Measurements from ENCODE around the gene PPP1CA.

The PPP1CA gene

DNA sequence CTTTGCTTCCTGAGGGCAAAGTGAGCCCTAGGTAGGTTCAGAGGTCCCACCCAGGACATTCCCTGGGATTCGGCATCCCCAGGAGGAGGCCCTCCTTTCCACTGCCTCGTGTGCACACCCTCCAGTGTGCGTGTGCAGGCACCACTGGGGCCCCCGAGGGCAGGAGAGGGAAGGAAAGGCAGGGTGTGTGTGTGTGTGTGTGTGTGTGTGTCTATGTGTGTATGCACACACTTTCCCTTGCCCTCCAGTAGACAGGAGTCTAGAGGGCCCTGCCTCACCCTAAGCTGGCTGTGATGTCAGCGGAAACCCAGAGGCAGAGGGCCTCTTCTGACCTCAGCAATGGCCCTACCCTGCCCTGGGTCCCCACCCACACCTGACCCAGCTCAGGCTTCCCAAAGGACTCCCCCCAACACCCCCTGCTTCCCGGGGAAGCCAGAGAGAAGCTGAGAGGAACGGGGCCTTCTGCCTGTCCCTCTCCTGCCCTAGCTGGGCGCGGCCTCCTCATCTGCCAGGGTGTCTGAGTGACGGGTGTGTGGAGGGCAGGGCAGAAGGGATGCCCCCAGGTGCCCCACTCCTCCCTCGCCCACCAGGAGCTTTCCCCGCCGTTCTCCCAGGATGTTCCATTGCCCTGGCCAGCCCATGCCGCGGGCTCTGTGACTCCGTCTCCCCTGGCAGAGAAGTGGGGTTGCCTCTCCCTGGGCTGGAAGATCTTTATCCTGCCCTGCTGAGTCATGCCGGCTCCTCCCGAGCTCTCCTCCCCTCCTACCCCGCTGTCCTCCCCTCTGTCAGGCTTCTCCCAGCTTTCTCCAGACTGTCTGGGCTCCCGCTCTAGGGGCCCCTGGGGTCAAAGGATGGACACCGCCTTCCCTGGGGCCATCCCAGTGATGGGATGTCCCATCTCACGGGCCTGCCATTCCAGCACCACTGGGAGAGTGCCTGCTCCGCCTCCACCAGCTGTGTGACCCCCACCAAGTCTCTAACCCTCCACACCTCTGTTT, 22.3 kb downstream of the PPP1CA start:
- no peak for DNase-seq

DNA sequence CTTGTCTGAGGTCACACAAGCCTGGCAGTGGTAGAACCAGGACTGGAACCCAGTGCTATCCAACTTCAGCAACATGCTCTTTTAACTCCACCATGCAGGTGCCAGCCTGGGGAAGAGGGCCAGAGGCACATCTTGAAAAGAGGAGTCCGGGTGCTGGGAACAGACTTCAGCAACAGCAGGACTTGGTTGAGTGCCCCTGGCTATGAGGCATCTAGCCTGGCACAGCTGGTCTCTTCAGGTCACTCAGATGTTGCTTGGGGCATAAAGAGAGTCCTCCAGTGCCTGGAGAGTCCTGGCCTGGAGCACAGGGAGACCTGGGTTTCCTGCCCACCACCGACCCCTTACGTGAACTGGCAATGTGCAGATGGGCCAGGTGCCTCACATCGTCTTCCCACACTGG, 23.1 kb downstream of the PPP1CA start:
- DNase-seq, result no peak

DNA sequence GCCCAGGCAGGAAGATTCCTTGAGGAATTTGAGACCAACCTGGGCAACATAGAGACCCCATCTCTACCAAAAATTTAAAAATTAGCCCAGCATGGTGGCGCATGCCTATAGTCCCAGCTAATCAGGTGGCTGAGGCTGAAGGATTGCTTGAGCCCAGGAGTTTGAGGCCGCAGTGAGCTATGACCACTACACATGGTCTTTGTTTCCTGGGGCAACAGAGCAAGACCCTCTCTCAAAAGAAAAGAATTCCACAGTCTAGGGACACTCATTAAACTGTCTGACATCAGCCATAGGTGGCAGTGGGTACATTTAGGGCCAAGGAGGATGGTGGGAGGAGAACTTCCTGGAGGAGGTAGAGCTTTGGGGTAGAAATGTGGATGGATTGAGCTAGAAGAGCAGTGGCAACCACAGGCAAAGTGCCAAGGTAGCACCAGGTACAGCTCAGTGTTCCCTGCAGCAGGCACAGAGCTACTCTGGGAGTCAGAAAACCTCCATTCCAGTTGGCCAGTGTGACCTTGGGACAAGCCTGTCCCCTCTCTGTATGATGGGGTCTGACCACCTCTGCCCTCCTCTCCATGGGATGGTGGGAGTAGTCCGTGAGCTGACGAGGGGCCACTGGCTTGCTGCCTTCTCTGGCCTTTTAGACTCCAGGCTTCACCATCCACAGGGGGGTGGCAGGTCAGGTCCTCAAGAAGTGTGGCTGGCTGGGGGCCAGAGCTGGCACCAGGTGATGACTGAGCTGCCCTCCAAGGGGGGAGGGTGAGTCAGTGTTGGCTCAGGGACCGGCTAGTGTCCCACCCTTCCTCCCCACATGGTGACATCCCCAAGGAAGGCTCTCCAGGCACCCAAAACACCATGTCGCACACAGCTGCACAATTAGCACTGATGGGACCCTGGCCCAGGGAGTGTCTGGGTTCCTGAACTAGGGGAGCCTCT, 24.5 kb downstream of the PPP1CA start:
- no peak for DNase-seq

- no peak for DNase-seq
Measured at GRCh38 chr11:67376063-67376820, 25.4 kb downstream of the PPP1CA start.

- DNase-seq, result no peak
Measured at GRCh38 chr11:67375320-67376055, 26.2 kb downstream of the PPP1CA start.

DNA sequence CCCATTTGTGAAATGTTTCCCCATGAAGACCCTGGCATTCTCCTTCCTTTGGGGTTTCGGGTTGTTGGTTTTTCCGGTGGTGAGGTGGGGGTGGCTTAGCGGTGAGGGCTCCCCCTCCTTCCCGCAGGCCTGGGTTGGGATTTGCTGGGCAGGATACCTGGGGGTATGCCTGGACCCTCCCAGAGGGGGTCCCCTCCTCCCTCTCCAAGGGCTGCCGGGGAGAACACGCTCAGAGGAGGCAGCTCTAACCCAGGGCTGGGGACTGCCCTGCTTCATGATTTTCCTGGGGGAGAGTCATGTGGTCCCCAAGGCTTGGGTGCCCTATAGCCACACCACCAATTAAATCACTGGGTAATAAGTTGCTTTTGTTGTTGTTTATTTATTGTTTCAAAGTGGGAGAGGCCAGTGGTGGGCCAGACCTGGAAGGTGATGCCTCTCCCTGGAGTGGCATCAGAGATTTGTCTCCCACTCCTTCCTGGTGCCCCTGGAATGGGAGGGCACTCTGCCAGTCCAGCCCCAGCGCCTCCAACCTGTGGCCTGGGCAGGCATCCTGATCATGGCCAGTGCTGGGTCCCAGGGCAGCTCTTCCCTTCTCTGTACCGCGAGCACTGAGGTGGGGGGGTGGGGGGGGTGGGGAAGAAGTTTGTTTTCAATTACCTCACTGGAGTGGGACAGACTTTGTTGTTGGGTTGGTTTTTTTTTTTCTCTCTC, 26.9 kb downstream of the PPP1CA start:
- DNase-seq, result no peak

GRCh38 chr11:67373648-67374570, 27.7 kb downstream of the PPP1CA start:
- no peak for DNase-seq

GRCh38 chr11:67372993-67373647, 28.5 kb downstream of the PPP1CA start, which contains the start of gene CLCF1:
Gene CLCF1 (minus strand): TSS chr11:67373598. CDS start chr11:67373539, 59 bp downstream.
- no peak for DNase-seq

GRCh38 chr11:67372321-67372992, 29.2 kb downstream of the PPP1CA start:
- no peak for DNase-seq

- no peak for DNase-seq
Measured at GRCh38 chr11:67371911-67372320, 29.7 kb downstream of the PPP1CA start.

DNA sequence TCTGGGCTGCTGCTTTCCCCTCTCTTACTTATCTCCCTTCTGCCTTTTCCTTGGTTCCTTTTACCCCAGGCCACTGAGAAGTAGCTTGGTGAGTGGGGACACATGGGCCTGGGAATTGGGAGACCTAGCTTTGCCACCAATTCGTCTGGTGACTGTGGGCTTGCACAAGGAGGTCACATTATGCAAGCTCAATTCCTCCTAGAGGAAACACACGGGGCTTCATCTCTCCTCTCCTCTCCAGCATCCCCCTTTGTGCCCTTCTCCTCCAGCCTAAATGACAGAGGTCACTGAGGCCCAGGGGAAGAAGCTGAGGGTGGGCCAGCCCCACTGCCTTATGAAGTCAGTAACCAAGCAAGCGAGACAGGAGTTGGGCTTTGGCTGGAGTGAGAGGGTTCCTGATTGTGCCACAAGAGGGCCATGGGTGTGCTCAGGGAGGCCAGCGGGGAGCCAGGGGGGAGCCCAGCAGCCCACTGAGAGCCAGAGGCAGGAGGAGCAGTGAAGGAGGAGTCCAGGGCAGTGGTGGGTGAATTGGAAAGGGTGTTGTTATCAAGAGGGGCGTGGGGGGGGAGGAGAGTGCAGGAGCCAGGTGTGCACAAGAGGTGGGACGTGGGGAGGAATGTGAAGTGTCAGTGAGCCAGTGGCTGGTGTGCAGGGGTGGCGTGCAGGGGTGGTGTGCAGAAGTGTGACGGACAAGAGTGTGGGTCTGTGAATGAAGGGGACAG, 30.3 kb downstream of the PPP1CA start:
- no peak for DNase-seq

GRCh38 chr11:67370351-67371076, 31.1 kb downstream of the PPP1CA start:
- no peak for DNase-seq

DNA sequence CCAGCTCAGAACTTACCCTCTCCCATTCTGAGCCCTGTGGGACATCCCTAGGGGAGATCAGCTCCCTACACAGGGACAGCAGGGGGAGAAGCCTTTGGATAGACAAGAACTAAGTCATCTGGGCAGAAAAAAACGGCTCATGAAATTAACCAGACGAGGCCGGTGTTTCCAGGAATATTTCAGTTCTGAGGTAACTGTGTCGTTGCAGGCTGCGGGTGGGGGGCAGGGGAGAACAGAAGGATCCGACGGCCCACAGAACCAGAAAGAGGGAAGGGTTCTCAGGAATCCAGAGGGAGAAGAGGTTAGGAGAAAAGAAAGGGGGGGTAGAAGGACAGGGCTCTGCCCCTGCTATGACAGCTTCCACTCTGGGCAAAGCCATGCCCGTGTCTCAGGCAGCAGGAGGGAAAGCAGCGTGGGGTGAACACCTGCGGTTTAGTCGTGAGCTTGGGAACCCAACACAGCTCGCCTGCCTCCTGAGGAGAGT, 31.8 kb downstream of the PPP1CA start:
- no peak for DNase-seq

GRCh38 chr11:67369275-67369674, 32.4 kb downstream of the PPP1CA start:
- DNase-seq, result no peak

DNA sequence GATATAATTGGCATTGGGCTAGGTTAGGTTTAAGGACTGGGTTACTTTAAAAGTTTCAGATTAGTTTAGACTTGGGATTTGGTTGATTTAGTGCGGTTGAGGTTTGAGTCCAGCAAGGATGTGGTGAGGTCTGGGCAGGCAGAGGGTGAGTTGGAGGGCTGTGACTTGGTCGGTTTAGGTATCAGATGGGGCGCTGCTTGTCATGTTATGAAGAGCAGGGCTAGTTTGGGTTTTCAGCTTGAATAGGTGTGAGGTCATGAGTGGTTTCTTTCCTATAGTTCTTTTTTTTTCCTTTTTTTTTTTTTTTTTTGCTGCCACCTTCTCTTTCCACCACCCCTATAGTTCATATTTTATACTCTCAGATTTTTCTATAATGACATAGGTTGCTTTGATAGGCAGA, 33.0 kb downstream of the PPP1CA start:
- DNase-seq, result no peak

DNA sequence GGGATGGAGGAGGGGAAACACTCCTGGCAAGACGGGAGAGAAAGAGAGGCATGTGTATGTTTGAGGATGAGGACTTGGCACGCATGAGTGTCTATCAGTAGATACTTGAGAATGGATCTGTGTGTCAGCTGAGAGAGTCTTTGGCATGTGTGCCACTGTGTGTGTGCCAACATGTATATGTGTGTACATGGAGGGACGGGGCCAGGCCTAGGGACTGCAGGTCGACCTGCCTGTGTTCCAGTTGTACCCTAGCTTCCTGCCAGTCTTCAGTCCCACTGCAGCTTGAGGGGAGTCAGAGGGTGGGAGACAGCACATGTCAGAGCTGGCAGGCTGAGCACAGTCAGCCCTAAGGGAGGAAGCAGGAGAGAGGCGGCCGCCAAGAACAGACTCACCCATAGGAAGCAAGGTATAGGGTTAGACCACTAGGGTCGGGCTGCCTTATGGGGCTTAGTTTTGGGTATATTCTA, 33.9 kb downstream of the PPP1CA start:
- DNase-seq, result no peak
